OCI-M1 (cell line): ENCODE results near the gene PARP14.

Experiments used
- DNase-seq: peaks from one replicate; lab custom pipeline; 2025; lab: John Stamatoyannopoulos, UW

PARP14 gene

DNA sequence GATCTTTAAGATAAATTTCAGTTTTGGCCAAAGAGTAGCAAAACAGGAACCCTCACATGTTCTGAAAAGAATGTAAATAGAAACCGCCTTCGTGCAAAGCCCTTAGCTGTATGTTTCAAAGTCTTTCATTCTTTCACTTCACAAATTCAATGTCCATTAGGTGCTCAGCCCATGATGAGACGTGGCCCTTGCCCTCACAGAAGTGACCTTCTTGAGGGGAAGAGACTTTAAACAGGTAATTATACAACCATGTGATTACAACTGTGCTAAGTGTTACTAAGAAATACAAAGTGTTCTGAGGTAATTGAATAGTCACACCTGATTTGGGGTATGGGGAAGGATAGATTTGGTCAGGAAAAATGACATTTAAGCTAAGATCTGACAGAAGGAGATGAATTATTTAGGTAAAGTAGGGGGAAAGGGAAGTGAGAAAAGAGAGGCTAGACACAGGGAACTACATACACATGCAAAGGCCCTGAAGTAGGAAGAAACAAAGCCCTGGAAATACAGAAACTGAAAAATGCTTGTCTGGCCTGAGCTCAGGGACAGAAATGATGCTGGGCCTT, 93.4 kb downstream of the PARP14 start:
- no peak for DNase-seq

DNA sequence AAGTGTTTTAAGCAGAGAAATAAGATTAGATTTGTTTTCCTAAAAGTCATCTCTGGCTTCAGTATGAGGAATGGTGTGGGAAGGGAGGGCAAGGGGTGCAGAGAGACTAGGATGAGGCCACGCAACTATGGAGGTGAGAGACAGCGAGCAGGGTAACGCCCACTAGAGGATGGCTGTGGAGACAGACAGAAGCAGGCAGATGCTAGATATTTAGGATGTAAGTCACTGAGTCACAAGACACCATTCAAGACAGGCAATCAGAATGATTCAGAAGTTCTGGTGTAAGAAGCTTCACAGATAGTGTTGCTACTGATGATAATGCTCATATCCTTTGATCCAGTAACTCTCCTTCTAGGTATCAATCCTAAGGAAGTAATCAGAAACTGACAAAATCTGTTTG, 93.9 kb downstream of the PARP14 start:
- DNase-seq, result no peak

DNA sequence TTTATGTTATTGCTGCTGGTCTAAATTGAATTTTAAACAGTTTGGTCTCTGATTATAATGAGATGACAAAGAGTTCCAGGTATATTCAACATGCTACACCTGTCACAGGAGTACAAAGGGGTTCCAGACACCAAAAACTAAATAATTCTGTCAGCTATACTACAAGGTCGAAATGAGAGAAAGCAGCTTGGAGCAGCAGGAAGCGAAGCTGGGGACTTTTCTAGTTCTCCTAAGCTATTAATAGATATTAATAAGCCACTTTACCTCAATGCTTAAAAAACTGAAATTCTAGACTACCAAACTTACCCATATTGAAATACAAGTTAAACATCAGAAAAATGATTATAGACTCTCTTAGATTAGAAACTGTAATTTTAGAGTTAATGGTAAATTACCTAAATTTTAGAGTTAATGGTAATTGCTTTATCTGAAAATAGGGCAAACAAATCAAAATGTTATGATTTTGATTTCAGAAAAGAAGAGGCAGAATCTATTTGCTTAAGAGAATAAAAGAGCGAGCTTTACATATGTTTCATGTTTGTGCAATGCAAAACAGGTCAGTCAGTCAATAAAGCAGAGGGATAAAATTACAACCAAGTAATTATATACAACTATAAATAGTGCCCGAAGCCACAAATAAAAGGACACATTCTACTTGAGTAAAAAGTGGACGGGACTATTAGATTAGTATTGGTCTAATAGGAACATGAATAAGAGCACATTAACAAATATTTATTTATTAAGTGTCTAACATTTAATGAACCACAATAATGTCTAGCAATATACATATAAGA, 96.2 kb downstream of the PARP14 start:
- no peak for DNase-seq

DNA sequence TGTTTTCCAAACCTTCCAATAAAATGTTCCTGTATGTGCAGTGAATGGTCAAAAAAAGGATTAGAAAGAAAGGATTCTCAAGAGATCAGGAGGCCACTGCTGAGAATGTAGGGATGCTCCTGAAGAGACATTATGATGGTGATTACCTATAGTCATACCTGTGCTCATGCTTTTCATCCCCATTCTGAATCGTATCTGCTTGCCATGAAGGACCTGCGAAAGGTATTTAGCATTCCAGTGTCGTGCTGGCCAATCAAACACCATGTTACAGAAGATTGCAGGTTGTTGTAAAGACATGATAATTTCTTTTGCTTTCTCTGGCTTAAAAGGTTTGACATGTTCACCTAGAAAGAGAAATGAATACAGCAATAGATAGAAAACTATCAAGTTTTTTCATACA, 96.9 kb downstream of the PARP14 start:
- DNase-seq, result no peak
